Activated CD8-positive, alpha-beta memory T cell treated with anti-CD3 and anti-CD28 coated beads, Interleukin-2, amount 10 ng/mL, durations not matched to agents 7 days and 5 days (primary cell): Measurements from ENCODE around the gene THBS1. TPM values are rescaled to one million over a fixed set of nuclear protein-coding genes. Genes with fewer than 3 reads are reported as not detected.

ENCODE experiments used
- ATAC-seq: fragments of 150-1000 bp; cut with Tn5 transposase; one replicate; pipeline ENCODE4 v1.10.0; 2021; ENCODE audit warnings: moderate library complexity
- CTCF ChIA-PET: fragments of 350-600 bp; sonication (Branson Sonifier 250); formaldehyde crosslinking; loops from one replicate; lab custom pipeline; 2021; ENCODE audit warnings: antibody characterized with exemption; lab: Charles Lee
- DNase-seq: peaks from one replicate; pipeline ENCODE4 v3.0.0-alpha.2; 2020
- H3K27ac Mint-ChIP-seq: one replicate; pipeline ENCODE4 v1.8.0; 2021; ENCODE audit warnings: mild to moderate bottlenecking, mixed read lengths
- H3K27me3 Mint-ChIP-seq: one replicate; pipeline ENCODE4 v1.8.0; 2021; ENCODE audit warnings: mixed read lengths
- H3K36me3 Mint-ChIP-seq: one replicate; pipeline ENCODE4 v1.8.0; 2021; ENCODE audit warnings: mild to moderate bottlenecking, mixed read lengths
- H3K4me1 Mint-ChIP-seq: one replicate; pipeline ENCODE4 v1.8.0; 2021; ENCODE audit warnings: mixed read lengths
- H3K4me3 Mint-ChIP-seq: one replicate; pipeline ENCODE4 v1.8.0; 2021; ENCODE audit warnings: mild to moderate bottlenecking, moderate library complexity, mixed read lengths
- H3K9me3 Mint-ChIP-seq: one replicate; pipeline ENCODE4 v1.8.0; 2022; ENCODE audit warnings: low read depth, mixed read lengths
- total RNA-seq, 2 experiments: library from RNA; stranded (reverse); gene quantifications; one replicate each; pipeline ENCODE4 v1.2.3, GENCODE V29; 2021

THBS1 gene
- total RNA-seq, 2 experiments from 2014 or later = 0.91 to 1.4 TPM

DNA sequence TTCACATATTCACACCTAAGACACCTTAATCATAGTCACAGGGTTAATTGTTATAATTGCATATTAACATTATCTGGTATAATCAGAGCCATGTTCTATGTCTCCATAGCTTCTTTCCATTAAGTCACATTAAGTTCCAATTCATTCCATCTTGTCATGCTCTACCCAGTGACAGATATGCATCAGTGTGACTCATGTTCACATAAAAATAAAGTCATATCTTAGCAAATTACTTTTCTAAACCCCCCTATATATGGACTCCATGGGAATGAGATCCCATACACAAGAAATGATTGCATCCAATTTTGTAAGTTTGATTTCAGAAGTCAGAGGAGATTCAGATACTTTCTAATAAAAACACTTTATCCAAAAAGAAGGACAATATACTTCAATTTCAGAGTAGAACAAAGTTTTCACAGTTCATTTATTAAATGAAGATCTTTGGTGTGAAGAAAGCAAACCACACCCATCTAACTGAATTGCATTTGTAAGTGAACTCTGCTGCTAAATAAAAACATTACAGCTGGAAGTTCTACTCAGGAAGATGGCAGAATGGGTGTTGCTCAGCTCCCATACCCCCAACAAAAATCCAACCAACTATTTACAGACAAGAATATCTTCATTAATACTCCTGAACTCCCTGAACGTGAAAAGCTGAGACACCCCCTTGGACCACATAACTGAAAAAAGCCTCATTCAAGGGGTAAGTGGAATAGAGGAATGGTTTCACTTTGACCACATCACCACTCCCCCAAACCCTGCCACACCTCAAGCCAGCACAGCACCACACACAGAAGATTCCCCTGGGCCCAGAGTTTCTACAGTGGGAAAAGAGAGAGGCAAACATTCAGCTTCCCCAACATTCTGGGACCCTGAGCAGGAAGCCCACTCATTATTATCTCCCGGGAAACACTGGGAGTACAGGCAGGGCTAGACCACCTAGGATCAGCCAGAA is 27.6 kb downstream of the THBS1 start:
- CTCF ChIA-PET = interaction anchor here (0.9 to 2.6 kb wide), 9 partner anchors 9 to 148 kb away, joined by 3 to 11 read pairs (median 4); no protein-coding TSS in a partner anchor
- H3K27ac Mint-ChIP-seq = peak overlapping the region; percentile 67
- peaks cover 31% of the 10 kb centered on the region for H3K36me3 Mint-ChIP-seq
- ATAC-seq (peak; percentile 27), DNase-seq (no peak)
- no peaks in the 10 kb centered on the region for H3K27me3 Mint-ChIP-seq
- H3K4me3 Mint-ChIP-seq = no peak overlapping the region
- H3K4me1 Mint-ChIP-seq = peaks cover 16% of the 10 kb centered on the region
- H3K9me3 Mint-ChIP-seq = peaks cover 23% of the 10 kb centered on the region

DNA sequence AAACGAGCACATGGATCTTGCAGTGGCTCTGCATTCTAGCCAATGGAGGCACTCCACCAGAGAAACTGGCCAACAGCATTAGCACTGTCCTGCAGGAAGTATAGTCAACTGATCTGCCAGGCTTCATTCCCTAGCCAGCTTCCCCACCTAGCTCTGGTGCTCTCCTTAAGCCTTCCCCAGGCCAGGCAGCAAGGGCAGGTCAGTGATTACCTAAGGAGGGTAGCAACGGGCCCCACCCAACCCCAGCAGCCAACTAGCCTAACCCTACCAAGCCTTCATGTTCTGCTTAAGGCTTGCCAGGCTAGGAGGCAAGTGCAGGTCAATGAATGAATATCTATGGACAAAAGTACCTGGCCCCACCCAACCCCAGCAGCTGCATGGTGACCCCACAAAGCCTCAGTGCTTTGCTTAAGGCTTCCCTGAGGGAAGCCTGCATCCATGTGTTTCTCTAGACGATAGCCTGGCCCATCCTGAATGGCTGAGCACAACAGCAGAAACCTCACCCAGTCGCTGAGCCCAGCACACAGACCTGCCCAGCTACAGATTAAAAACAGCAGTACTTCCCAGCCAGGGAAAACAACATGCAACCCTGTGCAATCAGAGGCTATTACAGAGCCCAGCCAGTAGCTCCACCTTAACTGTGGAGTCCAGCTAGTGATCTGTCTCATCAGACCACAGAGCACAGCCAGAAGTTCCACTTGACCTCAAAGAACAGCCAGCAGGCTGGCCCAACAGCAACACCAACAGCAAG is 28.5 kb downstream of the THBS1 start:
- Mint-ChIP-seq H3K36me3 (peaks cover 39% of the 10 kb centered on the region), H3K27me3 (no peaks in the 10 kb centered on the region), H3K27ac (peak overlapping the region; percentile 67), H3K4me1 (peaks cover 16% of the 10 kb centered on the region), H3K4me3 (no peak overlapping the region), H3K9me3 (peaks cover 28% of the 10 kb centered on the region)
- CTCF ChIA-PET = interaction anchor here (0.9 to 2.6 kb wide), 7 partner anchors 9 to 32 kb away, joined by 3 to 11 read pairs (median 4); partner anchors contain the start of gene THBS1
- ATAC-seq = no peak
- no peak for DNase-seq

DNA sequence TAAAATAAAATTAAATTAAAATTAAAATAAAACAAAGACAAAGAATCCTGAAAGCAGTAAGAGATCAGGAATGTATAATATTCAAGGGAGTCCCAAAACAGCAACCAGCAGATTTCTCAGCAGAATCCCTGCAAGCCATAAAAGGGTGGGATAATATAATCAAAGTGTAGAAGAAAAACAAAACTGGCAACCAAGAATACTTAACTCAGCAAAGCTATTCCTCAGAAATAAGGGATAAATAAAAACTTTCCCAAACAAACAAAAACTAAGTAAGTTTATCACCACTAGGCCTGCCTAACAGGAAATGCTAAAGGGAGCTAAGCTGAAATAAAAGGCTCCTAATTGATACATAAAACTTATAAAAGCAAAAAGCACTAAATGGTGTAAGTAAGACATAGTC is 29.8 kb downstream of the THBS1 start:
- ATAC-seq (no peak), DNase-seq (no peak)
- H3K4me1 Mint-ChIP-seq = peaks cover 16% of the 10 kb centered on the region
- H3K27me3 Mint-ChIP-seq = no peaks in the 10 kb centered on the region
- CTCF ChIA-PET = interaction anchor here (0.5 to 2.6 kb wide), 6 partner anchors 9 to 30 kb away, joined by 3 to 11 read pairs (median 4); partner anchors contain the start of gene THBS1
- no peak overlapping the region for H3K4me3 Mint-ChIP-seq
- no peak overlapping the region for H3K27ac Mint-ChIP-seq
- H3K9me3 Mint-ChIP-seq = peaks cover 32% of the 10 kb centered on the region
- H3K36me3 Mint-ChIP-seq = peaks cover 44% of the 10 kb centered on the region

DNA sequence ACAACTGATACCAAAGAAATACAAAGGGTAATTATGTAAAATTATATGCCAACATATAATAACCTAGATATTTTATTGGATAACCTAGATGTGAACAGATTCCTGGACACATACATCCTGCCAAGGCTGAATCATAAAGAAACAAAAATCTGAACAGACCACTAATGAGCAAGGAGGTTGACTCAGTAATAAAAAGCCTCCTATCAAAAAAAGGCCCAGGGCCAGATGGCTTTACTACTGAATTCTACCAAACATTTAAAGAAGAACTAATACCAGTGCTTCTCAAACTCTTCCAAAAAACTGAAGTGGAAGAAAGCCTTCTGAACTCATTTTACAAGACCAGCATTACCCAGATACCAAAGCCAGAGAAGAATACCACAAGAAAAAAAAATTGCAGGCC is 32.4 kb downstream of the THBS1 start:
- H3K9me3 Mint-ChIP-seq = peaks cover 31% of the 10 kb centered on the region
- no peak overlapping the region for H3K4me3 Mint-ChIP-seq
- H3K36me3 Mint-ChIP-seq = peaks cover 41% of the 10 kb centered on the region
- H3K27ac Mint-ChIP-seq = peak overlapping the region; percentile 32
- CTCF ChIA-PET = interaction anchor here (0.6 kb wide), 1 partner anchor 45 kb away, joined by 3 read pairs; no protein-coding TSS in a partner anchor
- H3K4me1 Mint-ChIP-seq = peaks cover 17% of the 10 kb centered on the region
- DNase-seq (no peak), ATAC-seq (no peak)
- no peaks in the 10 kb centered on the region for H3K27me3 Mint-ChIP-seq

DNA sequence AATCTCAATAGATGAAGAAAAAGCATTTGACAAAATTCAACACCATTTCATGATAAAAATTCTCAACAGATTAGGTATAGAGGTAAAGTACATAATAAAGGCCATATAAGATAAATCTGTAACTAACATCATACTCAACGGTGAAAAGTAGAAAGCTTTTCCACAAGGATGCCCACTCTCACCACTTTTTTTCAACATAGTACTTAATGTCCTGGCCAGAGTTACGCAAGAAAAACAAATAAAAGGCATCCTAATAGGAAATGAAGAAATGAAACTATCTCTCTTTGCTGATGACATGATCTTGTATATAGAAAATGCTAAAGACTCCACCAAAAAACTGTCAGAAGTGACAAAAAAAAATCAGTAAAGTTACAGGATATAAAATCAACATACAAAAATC is 33.0 kb downstream of the THBS1 start:
- H3K27ac Mint-ChIP-seq = no peak overlapping the region
- CTCF ChIA-PET = no interaction called here
- H3K36me3 Mint-ChIP-seq = peaks cover 37% of the 10 kb centered on the region
- H3K9me3 Mint-ChIP-seq = peaks cover 25% of the 10 kb centered on the region
- DNase-seq (no peak), ATAC-seq (no peak)
- no peaks in the 10 kb centered on the region for H3K27me3 Mint-ChIP-seq
- no peak overlapping the region for H3K4me3 Mint-ChIP-seq
- H3K4me1 Mint-ChIP-seq = peaks cover 11% of the 10 kb centered on the region

DNA sequence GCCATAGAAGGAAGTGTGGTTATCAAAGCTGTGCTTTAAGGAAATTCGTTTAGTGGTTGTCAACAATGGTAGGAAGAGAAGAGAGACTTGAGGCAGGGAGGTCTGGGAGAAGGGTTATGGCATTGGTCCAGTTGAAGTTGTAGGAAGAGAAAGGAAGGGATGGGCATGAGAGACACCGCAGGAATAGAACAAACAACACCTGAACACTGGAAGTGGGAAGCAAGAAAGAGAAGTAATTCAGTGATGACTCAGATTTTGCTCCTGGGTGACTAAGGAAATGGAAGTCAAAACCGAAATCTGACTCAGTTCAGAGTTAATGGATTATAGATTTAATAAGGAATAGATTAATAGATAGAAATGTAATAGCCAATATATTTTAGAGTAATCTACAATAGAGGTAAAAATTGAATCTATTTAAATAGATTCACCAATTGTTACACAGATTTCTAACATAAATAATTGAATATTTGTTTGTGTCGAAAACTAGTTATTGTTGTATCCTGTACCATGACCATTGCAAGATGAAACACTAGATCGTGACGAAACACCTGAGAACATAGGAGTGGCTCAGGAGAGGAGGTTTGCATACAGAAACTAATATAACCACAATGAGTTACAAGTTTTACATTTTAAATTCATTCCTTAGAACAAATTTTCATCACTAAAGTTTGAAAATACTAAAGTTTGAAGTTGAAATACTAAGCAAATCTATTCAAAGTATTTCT is 36.0 kb downstream of the THBS1 start:
- peaks cover 5% of the 10 kb centered on the region for H3K4me1 Mint-ChIP-seq
- H3K9me3 Mint-ChIP-seq = peaks cover 20% of the 10 kb centered on the region
- DNase-seq (no peak), ATAC-seq (no peak)
- H3K27ac Mint-ChIP-seq = no peak overlapping the region
- H3K4me3 Mint-ChIP-seq = no peak overlapping the region
- CTCF ChIA-PET = no interaction called here
- peaks cover 31% of the 10 kb centered on the region for H3K36me3 Mint-ChIP-seq
- no peaks in the 10 kb centered on the region for H3K27me3 Mint-ChIP-seq

DNA sequence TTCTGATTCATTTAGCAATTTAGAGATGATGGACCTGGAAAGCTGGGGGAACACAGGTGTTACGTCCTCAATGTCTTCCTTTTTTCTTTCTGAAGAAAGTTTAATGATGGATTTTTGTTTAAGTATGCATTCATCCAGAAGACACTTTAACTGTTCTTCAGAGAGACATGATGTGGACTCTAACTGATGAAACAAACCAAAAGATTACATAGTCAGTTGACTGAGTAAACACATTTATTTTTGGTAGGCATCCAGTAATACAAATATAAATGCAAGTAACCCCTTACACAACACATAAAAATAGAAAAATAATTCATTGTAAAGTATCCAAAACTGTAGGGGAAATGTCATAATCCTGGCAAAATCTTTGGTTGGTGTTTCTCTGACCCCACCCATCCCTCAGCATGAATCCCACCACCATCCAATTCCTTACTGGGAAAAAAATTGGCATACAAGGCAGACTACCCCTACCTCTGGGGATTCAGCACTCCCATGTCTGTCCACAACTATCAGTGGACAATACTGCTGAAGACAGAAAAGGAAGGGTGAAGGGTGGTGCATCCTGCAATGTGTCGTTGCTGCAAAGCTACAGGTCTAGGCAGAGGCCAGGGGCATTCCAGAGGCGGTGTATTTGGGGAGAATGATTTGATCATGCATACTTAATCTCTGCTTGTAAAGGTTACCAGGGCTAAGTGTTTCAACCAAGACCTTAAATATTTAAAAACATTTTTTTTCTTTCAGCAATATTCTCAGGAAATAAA is 37.4 kb downstream of the THBS1 start:
- Mint-ChIP-seq H3K4me1 (peaks cover 18% of the 10 kb centered on the region), H3K27me3 (no peaks in the 10 kb centered on the region), H3K9me3 (peaks cover 16% of the 10 kb centered on the region), H3K4me3 (no peak overlapping the region), H3K27ac (no peak overlapping the region), H3K36me3 (peaks cover 31% of the 10 kb centered on the region)
- CTCF ChIA-PET = interaction anchor here (1.5 kb wide), 1 partner anchor 11 kb away, joined by 3 read pairs; no protein-coding TSS in a partner anchor
- ATAC-seq = no peak
- DNase-seq = no peak

DNA sequence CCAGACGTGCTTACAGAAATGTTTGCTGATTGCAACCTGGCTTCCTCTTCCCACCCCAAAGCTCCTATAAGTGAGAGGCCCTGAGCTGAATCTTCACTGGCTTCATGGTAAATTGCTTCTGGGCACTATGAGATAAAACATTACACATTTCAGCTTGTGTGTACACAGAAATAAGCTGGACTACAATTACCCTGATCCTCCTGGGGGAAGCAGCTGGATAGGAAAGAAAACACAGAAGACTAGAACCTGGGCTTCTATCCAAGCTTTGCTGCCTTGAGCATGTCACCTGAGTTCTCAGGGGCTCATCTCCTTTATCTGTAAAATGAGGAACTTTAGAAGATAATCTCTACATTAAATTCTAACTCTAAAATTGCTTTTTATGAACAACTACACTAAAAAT is 40.3 kb downstream of the THBS1 start:
- no peak for ATAC-seq
- Mint-ChIP-seq H3K27ac (no peak overlapping the region), H3K36me3 (peaks cover 27% of the 10 kb centered on the region), H3K9me3 (peaks cover 6% of the 10 kb centered on the region), H3K27me3 (no peaks in the 10 kb centered on the region), H3K4me3 (no peak overlapping the region), H3K4me1 (peaks cover 48% of the 10 kb centered on the region)
- no peak for DNase-seq
- CTCF ChIA-PET = interaction anchor here (0.6 to 2.5 kb wide), 4 partner anchors 10 to 742 kb away, joined by 3 to 6 read pairs (median 4); no protein-coding TSS in a partner anchor

DNA sequence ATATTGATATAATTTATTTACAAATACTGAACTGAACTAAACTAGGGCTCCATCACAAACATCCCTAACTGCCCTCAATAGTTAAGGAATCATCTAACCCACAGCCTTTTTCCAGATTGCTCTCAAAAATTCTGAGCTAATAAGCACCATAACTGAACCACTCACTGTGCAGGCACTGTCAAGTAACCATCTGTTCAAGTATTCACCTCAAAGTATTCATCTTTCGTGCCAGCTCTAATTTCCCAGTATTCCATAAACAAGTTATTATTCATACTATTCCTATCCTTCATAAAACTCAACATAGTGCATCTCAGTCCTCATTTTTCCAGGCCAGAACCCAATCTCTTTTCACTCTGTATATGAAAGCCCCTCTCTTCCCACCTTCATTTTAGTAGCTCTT is 41.1 kb downstream of the THBS1 start:
- H3K9me3 Mint-ChIP-seq = peaks cover 6% of the 10 kb centered on the region
- H3K27me3 Mint-ChIP-seq = no peaks in the 10 kb centered on the region
- CTCF ChIA-PET = interaction anchor here (1.1 to 3.2 kb wide), 5 partner anchors 14 to 41 kb away, joined by 3 to 15 read pairs (median 5); partner anchors contain the start of gene THBS1
- DNase-seq (no peak), ATAC-seq (no peak)
- no peak overlapping the region for H3K4me3 Mint-ChIP-seq
- peaks cover 35% of the 10 kb centered on the region for H3K36me3 Mint-ChIP-seq
- peaks cover 52% of the 10 kb centered on the region for H3K4me1 Mint-ChIP-seq
- no peak overlapping the region for H3K27ac Mint-ChIP-seq

DNA sequence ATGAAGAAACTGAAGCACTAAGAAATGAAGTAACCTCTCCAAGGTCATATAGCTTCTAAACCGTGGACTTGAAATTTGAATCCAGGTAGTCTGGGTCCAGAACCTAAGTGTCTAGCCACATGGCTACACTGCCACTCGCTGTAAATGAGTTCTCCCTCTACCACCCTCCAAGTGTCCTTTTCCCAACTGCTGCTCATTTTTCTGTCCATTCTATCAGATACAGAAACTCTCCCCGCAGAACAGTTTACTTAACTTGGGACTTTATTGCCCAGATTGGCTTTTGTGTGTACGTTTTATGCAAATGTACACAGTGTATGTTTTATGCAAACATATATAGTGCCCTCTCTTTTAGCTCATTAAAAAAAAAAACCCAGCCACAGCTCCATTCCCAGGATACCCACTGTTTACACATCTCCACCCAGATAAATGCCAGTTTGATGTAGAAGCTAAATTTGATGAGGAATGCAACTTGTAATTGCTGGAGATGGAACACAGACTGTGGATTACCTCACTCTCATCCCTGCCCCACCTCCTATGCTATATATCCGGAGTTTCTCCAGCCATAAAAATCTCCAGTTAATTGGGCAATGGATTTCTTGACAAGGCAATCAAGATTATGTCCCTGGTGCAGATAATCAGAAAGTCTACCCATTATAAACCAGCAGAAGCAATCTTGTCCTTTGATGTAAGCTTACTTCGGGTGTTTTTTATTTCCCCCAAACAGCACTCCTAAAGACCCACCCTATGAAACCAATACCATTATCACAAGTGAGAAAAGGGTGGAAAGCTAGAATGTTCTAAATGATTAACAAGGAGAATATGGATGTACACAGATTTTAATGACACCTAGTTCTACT is 42.0 kb downstream of the THBS1 start:
- Mint-ChIP-seq H3K36me3 (peaks cover 41% of the 10 kb centered on the region), H3K27ac (peak overlapping the region; percentile 100), H3K4me3 (peak overlapping the region; percentile 2), H3K9me3 (peaks cover 8% of the 10 kb centered on the region), H3K27me3 (no peaks in the 10 kb centered on the region), H3K4me1 (peaks cover 62% of the 10 kb centered on the region)
- ATAC-seq (no peak), DNase-seq (no peak)
- CTCF ChIA-PET = interaction anchor here (0.9 to 3.2 kb wide), 10 partner anchors 12 to 134 kb away, joined by 3 to 15 read pairs (median 6); partner anchors contain the start of gene THBS1

DNA sequence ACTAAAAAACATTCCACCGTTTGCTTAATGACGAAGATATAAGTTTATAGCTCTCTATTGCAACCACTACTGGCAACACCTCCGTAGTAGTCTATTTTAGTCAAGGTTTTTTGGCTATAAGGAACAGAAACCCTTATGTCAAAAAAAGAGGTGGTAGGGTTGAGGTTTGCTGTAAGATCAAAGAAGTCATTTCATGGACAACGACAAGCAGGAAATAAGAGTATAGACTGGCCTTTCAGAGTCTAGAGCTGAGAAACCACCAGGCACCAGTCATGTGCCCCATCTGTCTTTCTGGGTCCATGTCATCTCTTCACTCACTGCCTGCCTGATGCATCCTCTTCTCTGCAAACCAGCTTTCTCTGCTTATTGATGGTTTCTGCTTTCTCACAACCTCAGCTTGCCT is 42.7 kb downstream of the THBS1 start:
- Mint-ChIP-seq H3K4me1 (peaks cover 67% of the 10 kb centered on the region), H3K9me3 (peaks cover 8% of the 10 kb centered on the region), H3K4me3 (peak overlapping the region; percentile 41), H3K36me3 (peaks cover 41% of the 10 kb centered on the region), H3K27me3 (no peaks in the 10 kb centered on the region), H3K27ac (peak overlapping the region; percentile 100)
- DNase-seq (peak; percentile 83), ATAC-seq (peak; percentile 76)
- CTCF ChIA-PET = interaction anchor here (0.9 to 3.2 kb wide), 9 partner anchors 12 to 134 kb away, joined by 3 to 16 read pairs (median 6); partner anchors contain the start of gene THBS1
